Endothelial cell of umbilical vein (primary cell): ENCODE results near the gene DCDC1. TPM values are rescaled to one million over a fixed set of nuclear protein-coding genes. Genes with fewer than 3 reads are reported as not detected.

Experiments used
- BruUV-seq: library from RNA; stranded (reverse); fragments of 400-500 nt; replicated peaks from 2 replicates; lab custom pipeline; 2021; lab: Mats Ljungman, UMichigan
- CTCF ChIA-PET: fragments of 300-600, 350-600 bp; sonication (Branson Sonifier 250); formaldehyde crosslinking; loops from one replicate; lab custom pipeline; 2021; ENCODE audit warnings: antibody characterized with exemption, inconsistent platforms; lab: Charles Lee
- POLR2A ChIA-PET: fragments of 300-600, 350-600 bp; sonication (Branson Sonifier 250); formaldehyde crosslinking; loops from one replicate; lab custom pipeline; 2021; ENCODE audit warnings: antibody characterized with exemption, inconsistent platforms; lab: Charles Lee
- DNase-seq: peaks from one replicate; pipeline ENCODE4 v3.0.0-alpha.2; 2011; ENCODE audit warnings: low read depth, low spot score
- FAIRE-seq: peaks from 2 replicates; lab custom pipeline; 2011; peaks lifted over from hg19 to GRCh38; lab: Jason Lieb, UNC
- H2AFZ ChIP-seq: 2 replicates; pipeline ENCODE4 v1.6.0; 2012; ENCODE audit warnings: low read depth, low read length, control low read depth, inconsistent platforms
- H3K27ac ChIP-seq: 2 replicates; pipeline ENCODE4 v1.5.1; 2011; ENCODE audit warnings: low read depth, mild to moderate bottlenecking, control low read depth, low read length, moderate library complexity; ENCODE audit not compliant: insufficient read depth
- H3K27me3 ChIP-seq, 2 experiments: 2 replicates each; pipeline versions ENCODE4 v1.6.0 to v1.6.1; 2011; ENCODE audit warnings: low read length in 2 of 2, mixed read lengths in 1 of 2; ENCODE audit not compliant: control insufficient read depth in 2 of 2, insufficient read depth in 2 of 2
- H3K36me3 ChIP-seq, 2 experiments: 2 replicates in 1 of 2; 3 replicates in 1 of 2; pipeline ENCODE4 v1.5.1; 2011; ENCODE audit warnings: low read length in 2 of 2, mild to moderate bottlenecking in 1 of 2, moderate library complexity in 1 of 2; ENCODE audit not compliant: control insufficient read depth in 2 of 2, insufficient read depth in 2 of 2; ENCODE audit errors: extremely low read depth in 1 of 2
- H3K4me1 ChIP-seq: 3 replicates; pipeline ENCODE4 v1.5.1; 2011; ENCODE audit warnings: mild to moderate bottlenecking, low read length; ENCODE audit not compliant: control insufficient read depth, insufficient read depth; ENCODE audit errors: extremely low read depth
- H3K4me2 ChIP-seq: 2 replicates; pipeline ENCODE4 v1.6.1; 2011; ENCODE audit warnings: low read length, control low read depth, mixed read lengths; ENCODE audit not compliant: insufficient read depth
- H3K4me3 ChIP-seq, 3 experiments: fragments of 200-600 bp in 1 of 3; sonication (generic), shearing (Covaris generic) in 1 of 3; replicated peaks in 1 of 3; 2 replicates each; pipeline ENCODE4 v1.5.1; 2011 to 2016; ENCODE audit warnings: control low read depth in 3 of 3, low read length in 3 of 3, mild to moderate bottlenecking in 2 of 3, inconsistent platforms in 1 of 3, low read depth in 1 of 3, moderate library complexity in 1 of 3; ENCODE audit not compliant: insufficient read depth in 1 of 3
- H3K79me2 ChIP-seq: 2 replicates; pipeline ENCODE4 v1.6.0; 2012; ENCODE audit warnings: low read length, inconsistent platforms; ENCODE audit not compliant: control insufficient read depth, insufficient read depth
- H3K9ac ChIP-seq: replicated peaks from 2 replicates; pipeline ENCODE3; 2011; ENCODE audit warnings: low read length, control low read depth; ENCODE audit not compliant: insufficient read depth; ENCODE audit errors: extremely low read depth
- H3K9me1 ChIP-seq: replicated peaks from 3 replicates; pipeline ENCODE4 v1.6.0; 2011; ENCODE audit warnings: mild to moderate bottlenecking, low read length; ENCODE audit not compliant: control insufficient read depth, insufficient read depth; ENCODE audit errors: extremely low read depth
- H3K9me3 ChIP-seq: replicated peaks from 2 replicates; pipeline ENCODE4 v1.5.1; 2012; ENCODE audit warnings: low read length, inconsistent platforms; ENCODE audit not compliant: control insufficient read depth, insufficient read depth
- H4K20me1 ChIP-seq: replicated peaks from 2 replicates; pipeline ENCODE3; 2011; ENCODE audit warnings: mild to moderate bottlenecking, low read length; ENCODE audit not compliant: control insufficient read depth, insufficient read depth; ENCODE audit errors: extremely low read depth
- FOS ChIP-seq: IDR thresholded peaks from 2 replicates; pipeline ENCODE4 v1.6.1; 2011; ENCODE audit warnings: mild to moderate bottlenecking, low read length, moderate library complexity, borderline replicate concordance; ENCODE audit not compliant: insufficient read depth
- GATA2 ChIP-seq: IDR thresholded peaks from 2 replicates; pipeline ENCODE4 v1.7.0; 2011; ENCODE audit warnings: low read depth, mild to moderate bottlenecking, moderate library complexity, mixed read lengths, low read length; ENCODE audit not compliant: insufficient read length, insufficient read depth
- JUN ChIP-seq: IDR thresholded peaks from 2 replicates; pipeline ENCODE4 v1.6.1; 2011; ENCODE audit warnings: borderline replicate concordance, low read depth; ENCODE audit not compliant: insufficient read length, insufficient read depth
- MYC ChIP-seq: IDR thresholded peaks from one replicate; pipeline ENCODE4 v1.6.1; 2011; ENCODE audit warnings: mild to moderate bottlenecking, low read depth, low read length
- dilution Hi-C: fragments of 300-500 bp; cut with MboI; formaldehyde crosslinking; loops from one replicate; pipeline ENCODE4 v1.15.0; 2019; ENCODE audit warnings: low sequenced_read_pairs; ENCODE audit not compliant: extremely low pct_ligation_motif_present
- intact Hi-C: fragments of 100-400 bp; cut with micrococcal nuclease; formaldehyde crosslinking; loops from one replicate; pipeline ENCODE4 v1.10.0; 2022
- polyA plus RNA-seq, 4 experiments: library from polyadenylated mRNA; depleted of rRNA in 3 of 4; stranded (reverse) in 3 of 4; unstranded in 1 of 4; fragments of >200 nt; gene quantifications; 2 replicates each; pipeline versions ENCODE4 v1.2.1 to v1.2.3, GENCODE V29; 2011 to 2012; ENCODE audit warnings: missing spikeins in 1 of 4
- total RNA-seq: library from RNA; stranded (reverse); gene quantifications from 2 replicates; pipeline ENCODE4 v1.2.3, GENCODE V29; 2021
- TF ChIP-seq, protein P1 (sequence below), 2 donors: IDR thresholded peaks; 1 replicate in 1 of 2; 2 replicates in 1 of 2; pipeline ENCODE4 v1.5.1; 2011; ENCODE audit warnings: low read length in 2 of 2, mild to moderate bottlenecking in 2 of 2, moderate library complexity in 2 of 2, control low read depth in 1 of 2, inconsistent platforms in 1 of 2, low read depth in 1 of 2; ENCODE audit not compliant: insufficient read depth in 1 of 2; ENCODE audit errors: extremely low read depth in 1 of 2

The DCDC1 gene
- total and polyA plus RNA-seq, 2 donors (not counting 3 experiments of a cell fraction or from before 2014, with no cell fraction given), result 0.04 TPM; not detected in 1

DNA sequence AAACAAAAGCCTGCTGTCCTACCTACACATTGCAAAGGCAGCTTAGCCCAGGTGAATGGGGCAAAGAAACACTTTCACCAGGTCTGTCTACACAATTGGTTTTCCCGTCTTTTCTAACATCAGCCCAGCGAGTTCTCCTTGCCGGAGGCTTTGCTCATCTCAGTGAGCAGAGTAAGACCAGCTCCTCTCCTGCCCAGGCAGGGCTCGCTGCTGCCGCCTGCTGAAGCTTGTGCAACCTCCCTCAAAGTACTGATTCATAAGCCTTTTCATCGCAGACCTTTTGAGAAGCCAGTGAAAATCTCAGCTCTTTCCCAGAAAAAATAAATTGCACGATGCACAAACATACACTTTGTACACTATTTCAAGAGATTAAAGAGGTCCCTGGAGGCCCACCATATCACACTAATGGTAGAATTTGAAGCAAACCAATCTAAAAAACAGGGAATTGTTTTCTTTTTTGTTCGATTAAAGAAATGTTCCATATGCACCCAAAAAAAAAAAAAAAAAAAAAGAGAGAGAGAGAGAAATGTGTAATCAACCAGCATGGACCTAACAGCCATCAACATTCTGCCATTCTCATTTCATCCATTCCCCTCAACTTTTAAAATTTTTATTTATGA is 455.3 kb downstream of the DCDC1 start:
- peak; percentile 56 for FAIRE-seq
- H3K4me1 ChIP-seq, result no peaks in the 10 kb centered on the region
- H3K36me3 ChIP-seq, result no peaks in the 10 kb centered on the region
- intact Hi-C loops, result loop anchor here (10.0 kb wide), 1 partner anchor 1479 kb away; no protein-coding TSS in a partner anchor
- H3K4me2 ChIP-seq, result no peak overlapping the region
- H3K27ac ChIP-seq, result no peak overlapping the region
- no peaks in the 10 kb centered on the region for H3K9me3 ChIP-seq
- H3K4me3 ChIP-seq, result no peak overlapping the region
- no peak overlapping the region for H3K9ac ChIP-seq
- no peak for TF ChIP-seq MYC
- TF ChIP-seq FOS, result no peak
- TF ChIP-seq JUN, result no peak
- TF ChIP-seq, protein P1, sequence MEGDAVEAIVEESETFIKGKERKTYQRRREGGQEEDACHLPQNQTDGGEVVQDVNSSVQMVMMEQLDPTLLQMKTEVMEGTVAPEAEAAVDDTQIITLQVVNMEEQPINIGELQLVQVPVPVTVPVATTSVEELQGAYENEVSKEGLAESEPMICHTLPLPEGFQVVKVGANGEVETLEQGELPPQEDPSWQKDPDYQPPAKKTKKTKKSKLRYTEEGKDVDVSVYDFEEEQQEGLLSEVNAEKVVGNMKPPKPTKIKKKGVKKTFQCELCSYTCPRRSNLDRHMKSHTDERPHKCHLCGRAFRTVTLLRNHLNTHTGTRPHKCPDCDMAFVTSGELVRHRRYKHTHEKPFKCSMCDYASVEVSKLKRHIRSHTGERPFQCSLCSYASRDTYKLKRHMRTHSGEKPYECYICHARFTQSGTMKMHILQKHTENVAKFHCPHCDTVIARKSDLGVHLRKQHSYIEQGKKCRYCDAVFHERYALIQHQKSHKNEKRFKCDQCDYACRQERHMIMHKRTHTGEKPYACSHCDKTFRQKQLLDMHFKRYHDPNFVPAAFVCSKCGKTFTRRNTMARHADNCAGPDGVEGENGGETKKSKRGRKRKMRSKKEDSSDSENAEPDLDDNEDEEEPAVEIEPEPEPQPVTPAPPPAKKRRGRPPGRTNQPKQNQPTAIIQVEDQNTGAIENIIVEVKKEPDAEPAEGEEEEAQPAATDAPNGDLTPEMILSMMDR (IDR thresholded peaks at IDR 0.05; ENCODE audit: extremely low read depth in 1 of 2, insufficient read depth in 1 of 2, low read depth in 1 of 2, low read length in 2 of 2), result peak; percentile 33 to 69
- no peak for TF ChIP-seq GATA2
- H3K9me1 ChIP-seq, result no peaks in the 10 kb centered on the region
- H2AFZ ChIP-seq, result no peak overlapping the region
- CTCF ChIA-PET, result interaction anchor here (0.6 to 2.7 kb wide), 10 partner anchors 12 to 1466 kb away, joined by 3 to 17 read pairs (median 4); no protein-coding TSS in a partner anchor
- no peaks in the 10 kb centered on the region for H4K20me1 ChIP-seq
- dilution Hi-C loops, result no loop called here
- DNase-seq, result peak; percentile 51
- H3K27me3 ChIP-seq, result peaks cover 0 to 6% of the 10 kb centered on the region in 2 experiments
- no TSS peak for BruUV-seq
- H3K79me2 ChIP-seq, result no peaks in the 10 kb centered on the region
- POLR2A ChIA-PET, result no interaction called here
